ENCODE results near the gene OR56A4. TPM values are rescaled to one million over a fixed set of nuclear protein-coding genes. Genes with fewer than 3 reads are reported as not detected.

OR56A4 gene
- total RNA-seq, 1 donor from 2014 or later = 0.08 TPM

- Mint-ChIP-seq H3K9me3 (ENCODE audit: unreplicated experiment) (no peaks in the 10 kb centered on the region), H3K27me3 (ENCODE audit: unreplicated experiment) (peaks cover 3% of the 10 kb centered on the region), H3K27ac (ENCODE audit: unreplicated experiment) (no peak overlapping the region), H3K36me3 (ENCODE audit: unreplicated experiment) (no peaks in the 10 kb centered on the region), H3K4me3 (ENCODE audit: unreplicated experiment) (no peak overlapping the region), H3K4me1 (ENCODE audit: unreplicated experiment) (no peaks in the 10 kb centered on the region)
- TF ChIP-seq, protein P1, sequence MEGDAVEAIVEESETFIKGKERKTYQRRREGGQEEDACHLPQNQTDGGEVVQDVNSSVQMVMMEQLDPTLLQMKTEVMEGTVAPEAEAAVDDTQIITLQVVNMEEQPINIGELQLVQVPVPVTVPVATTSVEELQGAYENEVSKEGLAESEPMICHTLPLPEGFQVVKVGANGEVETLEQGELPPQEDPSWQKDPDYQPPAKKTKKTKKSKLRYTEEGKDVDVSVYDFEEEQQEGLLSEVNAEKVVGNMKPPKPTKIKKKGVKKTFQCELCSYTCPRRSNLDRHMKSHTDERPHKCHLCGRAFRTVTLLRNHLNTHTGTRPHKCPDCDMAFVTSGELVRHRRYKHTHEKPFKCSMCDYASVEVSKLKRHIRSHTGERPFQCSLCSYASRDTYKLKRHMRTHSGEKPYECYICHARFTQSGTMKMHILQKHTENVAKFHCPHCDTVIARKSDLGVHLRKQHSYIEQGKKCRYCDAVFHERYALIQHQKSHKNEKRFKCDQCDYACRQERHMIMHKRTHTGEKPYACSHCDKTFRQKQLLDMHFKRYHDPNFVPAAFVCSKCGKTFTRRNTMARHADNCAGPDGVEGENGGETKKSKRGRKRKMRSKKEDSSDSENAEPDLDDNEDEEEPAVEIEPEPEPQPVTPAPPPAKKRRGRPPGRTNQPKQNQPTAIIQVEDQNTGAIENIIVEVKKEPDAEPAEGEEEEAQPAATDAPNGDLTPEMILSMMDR (IDR thresholded peaks at IDR 0.05) = no peak
- no peak for DNase-seq (ENCODE audit: extremely low spot score, unreplicated experiment)
Observed at GRCh38 chr11:5989203-5989602, 17.5 kb downstream of the OR56A4 start.

DNA sequence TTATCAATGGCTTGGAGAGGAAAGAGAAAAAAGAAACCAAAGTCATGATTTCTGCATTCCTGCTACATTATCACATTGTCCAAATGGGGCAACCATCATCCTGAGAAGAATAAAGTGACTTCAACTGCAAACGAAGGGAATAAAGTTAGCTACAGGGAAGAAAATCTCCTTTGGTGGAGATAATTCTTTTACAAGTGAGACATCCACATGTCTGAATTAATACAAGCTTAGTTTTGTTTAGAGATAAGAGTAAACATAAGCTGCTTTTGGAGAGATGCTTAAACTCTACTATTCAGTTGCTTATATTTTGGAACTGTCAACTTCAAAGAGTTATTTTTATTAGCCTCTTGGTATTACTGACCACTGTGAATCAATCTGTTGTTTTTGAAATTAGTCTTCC, 19.9 kb downstream of the OR56A4 start, which contains the start of gene OR52L1:
TSS of gene OR52L1 (minus strand) at position 101 of the 400 bp plus-strand sequence. CDS start at position 46, 55 bp downstream.
- TF ChIP-seq, protein P1 (IDR thresholded peaks at IDR 0.05) = no peak
- peaks cover 3% of the 10 kb centered on the region for H3K27me3 Mint-ChIP-seq (ENCODE audit: unreplicated experiment)
- H3K36me3 Mint-ChIP-seq (ENCODE audit: unreplicated experiment) = no peaks in the 10 kb centered on the region
- H3K9me3 Mint-ChIP-seq (ENCODE audit: unreplicated experiment) = no peaks in the 10 kb centered on the region
- no peak within 1 kb of the TSS for H3K27ac Mint-ChIP-seq (ENCODE audit: unreplicated experiment)
- H3K4me1 Mint-ChIP-seq (ENCODE audit: unreplicated experiment) = no peaks in the 10 kb centered on the region
- H3K4me3 Mint-ChIP-seq (ENCODE audit: unreplicated experiment) = no peak within 1 kb of the TSS
- no peak for DNase-seq (ENCODE audit: extremely low spot score, unreplicated experiment)

GRCh38 chr11:5983443-5983842, 23.3 kb downstream of the OR56A4 start:
- no peak overlapping the region for H3K4me3 Mint-ChIP-seq (ENCODE audit: unreplicated experiment)
- DNase-seq (ENCODE audit: extremely low spot score, unreplicated experiment) = no peak
- H3K4me1 Mint-ChIP-seq (ENCODE audit: unreplicated experiment) = no peaks in the 10 kb centered on the region
- TF ChIP-seq, protein P1 (IDR thresholded peaks at IDR 0.05) = no peak
- H3K36me3 Mint-ChIP-seq (ENCODE audit: unreplicated experiment) = no peaks in the 10 kb centered on the region
- no peaks in the 10 kb centered on the region for H3K27me3 Mint-ChIP-seq (ENCODE audit: unreplicated experiment)
- H3K9me3 Mint-ChIP-seq (ENCODE audit: unreplicated experiment) = peaks cover 11% of the 10 kb centered on the region
- H3K27ac Mint-ChIP-seq (ENCODE audit: unreplicated experiment) = no peak overlapping the region

DNA sequence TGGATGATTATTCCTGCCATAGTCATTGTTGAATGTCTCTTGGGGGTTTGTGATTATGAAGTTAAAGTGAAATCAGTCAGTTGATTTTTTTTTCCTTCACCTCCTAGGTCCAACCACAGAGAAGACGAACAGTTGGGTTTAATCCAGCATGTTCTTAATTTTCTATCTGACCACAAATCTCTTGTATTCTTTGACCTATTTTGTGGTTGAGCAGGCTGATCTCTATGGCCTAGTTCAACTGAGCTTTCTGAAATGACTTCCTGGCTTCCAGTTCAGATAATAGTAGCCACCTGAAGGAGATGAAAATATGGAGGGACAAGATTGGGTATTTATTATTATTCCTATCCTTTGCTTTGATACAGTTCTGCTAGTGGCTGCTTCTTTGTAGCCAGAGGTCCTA, 33.2 kb downstream of the OR56A4 start:
- DNase-seq (ENCODE audit: extremely low spot score, unreplicated experiment) = no peak
- Mint-ChIP-seq H3K27me3 (ENCODE audit: unreplicated experiment) (no peaks in the 10 kb centered on the region), H3K4me1 (ENCODE audit: unreplicated experiment) (no peaks in the 10 kb centered on the region), H3K9me3 (ENCODE audit: unreplicated experiment) (peaks cover 14% of the 10 kb centered on the region), H3K4me3 (ENCODE audit: unreplicated experiment) (no peak overlapping the region), H3K27ac (ENCODE audit: unreplicated experiment) (no peak overlapping the region), H3K36me3 (ENCODE audit: unreplicated experiment) (no peaks in the 10 kb centered on the region)
- TF ChIP-seq, protein P1 (IDR thresholded peaks at IDR 0.05) = no peak

DNA sequence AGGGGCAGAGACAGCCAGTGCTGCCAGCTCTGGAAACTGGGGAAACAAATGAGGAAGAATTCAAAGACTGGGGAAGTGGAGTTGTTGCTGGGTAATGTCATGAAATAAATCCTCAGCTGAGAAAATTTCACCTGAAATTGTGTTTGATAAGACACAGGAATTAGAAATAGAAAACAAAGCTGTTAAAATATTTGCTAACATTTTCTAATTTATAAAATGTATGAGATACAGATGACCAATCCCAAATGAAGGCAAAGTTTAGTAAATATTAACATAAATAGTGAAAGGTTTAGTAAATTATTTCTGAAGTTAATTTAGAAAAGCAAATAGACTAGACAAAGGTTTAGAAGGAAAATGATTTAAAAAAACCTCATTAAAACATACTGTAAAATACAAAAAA, 38.4 kb downstream of the OR56A4 start, which contains the start of gene OR56A5:
TSS of gene OR56A5 (minus strand) at position 101 of the 400 bp plus-strand sequence. CDS start at position 101, 0 bp downstream.
- peaks cover 18% of the 10 kb centered on the region for H3K9me3 Mint-ChIP-seq (ENCODE audit: unreplicated experiment)
- H3K27ac Mint-ChIP-seq (ENCODE audit: unreplicated experiment) = no peak within 1 kb of the TSS
- H3K36me3 Mint-ChIP-seq (ENCODE audit: unreplicated experiment) = no peaks in the 10 kb centered on the region
- no peak for DNase-seq (ENCODE audit: extremely low spot score, unreplicated experiment)
- TF ChIP-seq, protein P1 (IDR thresholded peaks at IDR 0.05) = no peak
- no peak within 1 kb of the TSS for H3K4me3 Mint-ChIP-seq (ENCODE audit: unreplicated experiment)
- no peaks in the 10 kb centered on the region for H3K4me1 Mint-ChIP-seq (ENCODE audit: unreplicated experiment)
- H3K27me3 Mint-ChIP-seq (ENCODE audit: unreplicated experiment) = no peaks in the 10 kb centered on the region
